BJ (cell line): ENCODE data around the gene AKT3. TPM values are rescaled to one million over a fixed set of nuclear protein-coding genes. Genes with fewer than 3 reads are reported as not detected.

ENCODE experiments used
- CTCF ChIA-PET: fragments of 350-600 bp; formaldehyde crosslinking; extraction: SDS; loops from one replicate; lab custom pipeline; 2021; ENCODE audit warnings: antibody characterized with exemption, inconsistent platforms; lab: Yijun Ruan, JAX
- POLR2A ChIA-PET: fragments of 300-600 bp; sonication (Branson Sonifier 250); formaldehyde crosslinking; extraction: SDS; loops from one replicate; lab custom pipeline; 2021; ENCODE audit warnings: antibody characterized with exemption; lab: Charles Lee
- DNase-seq: peaks from one replicate; pipeline ENCODE4 v3.0.0-alpha.2; 2011; ENCODE audit warnings: low read depth
- H3K27me3 ChIP-seq: 2 replicates; pipeline ENCODE4 v1.6.0; 2011; ENCODE audit warnings: low read length; ENCODE audit not compliant: control insufficient read depth, insufficient read depth
- H3K36me3 ChIP-seq: 2 replicates; pipeline ENCODE4 v1.5.1; 2011; ENCODE audit warnings: low read length; ENCODE audit not compliant: control insufficient read depth, insufficient read depth
- H3K4me3 ChIP-seq: 2 replicates; pipeline ENCODE4 v1.5.1; 2011; ENCODE audit warnings: low read depth, mild to moderate bottlenecking, control low read depth, low read length
- CTCF ChIP-seq: IDR thresholded peaks from 2 replicates; pipeline ENCODE4 v1.5.1; 2011; ENCODE audit warnings: low read depth, mild to moderate bottlenecking, control low read depth, inconsistent platforms, low read length, moderate library complexity; ENCODE audit not compliant: insufficient read depth
- polyA plus RNA-seq: library from polyadenylated mRNA; depleted of rRNA; stranded (reverse); fragments of >200 nt; gene quantifications from 2 replicates; pipeline ENCODE4 v1.2.3, GENCODE V29; 2011

Gene AKT3
- polyA plus RNA-seq, 1 experiment: 23.8 TPM

GRCh38 chr1:243564814-243565213 is 285.2 kb downstream of the AKT3 start:
- TF ChIP-seq CTCF: no peak
- DNase-seq: no peak
- H3K27me3 ChIP-seq: no peaks in the 10 kb centered on the region
- H3K36me3 ChIP-seq: 0 out of 2 replicates have a peak, but pooled peaks cover 1% of the 10 kb centered on the region
- no peak overlapping the region for H3K4me3 ChIP-seq
- ChIA-PET CTCF (no interaction called here), POLR2A (no interaction called here)

- POLR2A ChIA-PET: no interaction called here
Observed at GRCh38 chr1:243563732-243564131, 286.3 kb downstream of the AKT3 start.

GRCh38 chr1:243562473-243562872 is 287.6 kb downstream of the AKT3 start:
- Histone ChIP-seq H3K4me3 (no peak overlapping the region), H3K36me3 (0 out of 2 replicates have a peak, but pooled peaks cover 1% of the 10 kb centered on the region), H3K27me3 (no peaks in the 10 kb centered on the region)
- ChIA-PET POLR2A (no interaction called here), CTCF (interaction anchor here (1.6 kb wide), 1 partner anchor 8 kb away, joined by 3 read pairs; no protein-coding TSS in a partner anchor)
- TF ChIP-seq CTCF: no peak
- DNase-seq: no peak

More at GRCh38 chr1:243563732-243564131, 286.3 kb downstream of the AKT3 start:
- no peak overlapping the region for H3K4me3 ChIP-seq
- TF ChIP-seq CTCF: no peak
- CTCF ChIA-PET: no interaction called here
- no peak for DNase-seq
- H3K36me3 ChIP-seq: 0 out of 2 replicates have a peak, but pooled peaks cover 1% of the 10 kb centered on the region
- no peaks in the 10 kb centered on the region for H3K27me3 ChIP-seq

- POLR2A ChIA-PET: no interaction called here
- CTCF ChIA-PET: interaction anchor here (0.6 to 1.6 kb wide), 2 partner anchors 9 to 712 kb away, joined by 3 read pairs; no protein-coding TSS in a partner anchor
- no peak for TF ChIP-seq CTCF
- H3K27me3 ChIP-seq: no peaks in the 10 kb centered on the region
- no peak for DNase-seq
- 0 out of 2 replicates have a peak, but pooled peaks cover 1% of the 10 kb centered on the region for H3K36me3 ChIP-seq
- H3K4me3 ChIP-seq: no peak overlapping the region
Observed at GRCh38 chr1:243561588-243562319, 288.3 kb downstream of the AKT3 start.

GRCh38 chr1:243559575-243560162 is 290.4 kb downstream of the AKT3 start:
- CTCF ChIA-PET: no interaction called here
- DNase-seq: no peak
- no peaks in the 10 kb centered on the region for H3K27me3 ChIP-seq
- TF ChIP-seq CTCF: no peak
- H3K4me3 ChIP-seq: no peak overlapping the region
- POLR2A ChIA-PET: no interaction called here
- 0 out of 2 replicates have a peak, but pooled peaks cover 1% of the 10 kb centered on the region for H3K36me3 ChIP-seq
